Gastroesophageal sphincter (tissue), 3 donors: ENCODE results near the gene ARMCX5.

ENCODE experiments used
- CTCF ChIP-seq, 4 experiments: fragments of 200-600 bp in 2 of 4; fragments of 450-650 bp in 2 of 4; sonication (generic) in 1 of 4; IDR thresholded peaks; one replicate each; pipeline ENCODE4 v1.5.1; 2017 to 2019; ENCODE audit warnings: antibody characterized with exemption in 4 of 4, mild to moderate bottlenecking in 2 of 4, moderate library complexity in 2 of 4
- EP300 ChIP-seq: sonication (generic); formaldehyde crosslinking; IDR thresholded peaks from one replicate; pipeline ENCODE4 v1.6.1; 2017; ENCODE audit warnings: antibody characterized with exemption, mild to moderate bottlenecking
- POLR2A ChIP-seq, 2 donors: fragments of 450-650 bp; IDR thresholded peaks; one replicate each; pipeline ENCODE4 v1.6.1; 2017; ENCODE audit warnings: antibody characterized with exemption in 2 of 2, mild to moderate bottlenecking in 2 of 2, moderate library complexity in 1 of 2
- POLR2AphosphoS5 ChIP-seq: sonication (generic); formaldehyde crosslinking; IDR thresholded peaks from one replicate; pipeline ENCODE4 v1.6.1; 2017; ENCODE audit warnings: antibody characterized with exemption

GRCh38 chrX:102652031-102652688 is 52.8 kb downstream of the ARMCX5 start:
- peak; percentile 47 to 67 (median 61) for TF ChIP-seq CTCF (IDR thresholded peaks at IDR 0.05)
- TF ChIP-seq POLR2A (IDR thresholded peaks at IDR 0.05): no peak
- TF ChIP-seq POLR2AphosphoS5: peak; percentile 6
- no peak for TF ChIP-seq EP300
